Astrocyte (in vitro differentiated cells and primary cell): ENCODE results near the gene SREBF1. TPM values are rescaled to one million over a fixed set of nuclear protein-coding genes. Genes with fewer than 3 reads are reported as not detected.

ENCODE experiments used
- DNase-seq: peaks from one replicate; pipeline ENCODE4 v3.0.0-alpha.2; 2010; ENCODE audit warnings: low read depth
- FAIRE-seq: peaks from 2 replicates; lab custom pipeline; 2011; peaks lifted over from hg19 to GRCh38; lab: Jason Lieb, UNC
- H2AFZ ChIP-seq: 2 replicates; pipeline ENCODE4 v1.6.0; 2012; ENCODE audit warnings: low read depth, low read length, inconsistent platforms
- H3K27ac ChIP-seq: 2 replicates; pipeline ENCODE4 v1.5.1; 2011; ENCODE audit warnings: low read depth, low read length, inconsistent platforms
- H3K27me3 ChIP-seq: 2 replicates; pipeline ENCODE4 v1.6.0; 2011; ENCODE audit warnings: low read length, inconsistent platforms; ENCODE audit not compliant: insufficient read depth
- H3K36me3 ChIP-seq: 2 replicates; pipeline ENCODE4 v1.5.1; 2011; ENCODE audit warnings: low read length, inconsistent platforms; ENCODE audit not compliant: insufficient read depth
- H3K4me1 ChIP-seq: 2 replicates; pipeline ENCODE4 v1.5.1; 2011; ENCODE audit warnings: low read length, inconsistent platforms; ENCODE audit not compliant: insufficient read depth
- H3K4me2 ChIP-seq: 2 replicates; pipeline ENCODE4 v1.6.0; 2012; ENCODE audit warnings: low read length, inconsistent platforms
- H3K4me3 ChIP-seq: 2 replicates; pipeline ENCODE4 v1.5.1; 2011; ENCODE audit warnings: low read depth, mild to moderate bottlenecking, low read length, inconsistent platforms; ENCODE audit not compliant: insufficient read depth
- H3K79me2 ChIP-seq: 2 replicates; pipeline ENCODE4 v1.6.0; 2012; ENCODE audit warnings: mild to moderate bottlenecking, low read length, inconsistent platforms; ENCODE audit not compliant: insufficient read depth
- H3K9ac ChIP-seq: 2 replicates; pipeline ENCODE4 v1.6.0; 2012; ENCODE audit warnings: mild to moderate bottlenecking, low read length, inconsistent platforms
- H3K9me3 ChIP-seq: 2 replicates; pipeline ENCODE4 v1.5.1; 2012; ENCODE audit warnings: low read depth, mild to moderate bottlenecking, low read length, inconsistent platforms; ENCODE audit not compliant: insufficient read depth
- H4K20me1 ChIP-seq: 2 replicates; pipeline ENCODE4 v1.6.0; 2012; ENCODE audit warnings: low read length, inconsistent platforms; ENCODE audit not compliant: insufficient read depth
- H3K27ac Mint-ChIP-seq: one replicate; pipeline ENCODE4 v1.8.0; 2021; ENCODE audit warnings: mild to moderate bottlenecking, mixed read lengths; ENCODE audit not compliant: unreplicated experiment
- H3K27me3 Mint-ChIP-seq: one replicate; pipeline ENCODE4 v1.8.0; 2021; ENCODE audit warnings: low read depth, mixed read lengths; ENCODE audit not compliant: unreplicated experiment
- H3K36me3 Mint-ChIP-seq: one replicate; pipeline ENCODE4 v1.8.0; 2021; ENCODE audit warnings: low read depth, mixed read lengths; ENCODE audit not compliant: unreplicated experiment
- H3K4me1 Mint-ChIP-seq: one replicate; pipeline ENCODE4 v1.8.0; 2021; ENCODE audit warnings: low read depth, mixed read lengths; ENCODE audit not compliant: unreplicated experiment
- H3K4me3 Mint-ChIP-seq: one replicate; pipeline ENCODE4 v1.8.0; 2021; ENCODE audit warnings: mild to moderate bottlenecking, moderate library complexity, mixed read lengths; ENCODE audit not compliant: unreplicated experiment
- H3K9me3 Mint-ChIP-seq: one replicate; pipeline ENCODE4 v1.8.0; 2021; ENCODE audit warnings: mild to moderate bottlenecking, mixed read lengths; ENCODE audit not compliant: unreplicated experiment
- EZH2 ChIP-seq: IDR thresholded peaks from 2 replicates; pipeline ENCODE4 v1.6.1; 2012; ENCODE audit warnings: mild to moderate bottlenecking, low read length, inconsistent platforms; ENCODE audit not compliant: insufficient read depth
- total RNA-seq: library from RNA; stranded (reverse); gene quantifications from 2 replicates; pipeline ENCODE4 v1.2.1, GENCODE V29; 2021
- TF ChIP-seq, protein P1 (sequence below): IDR thresholded peaks from 2 replicates; pipeline ENCODE4 v1.5.1; 2011; ENCODE audit warnings: low read depth, mild to moderate bottlenecking, inconsistent platforms, low read length, moderate library complexity; ENCODE audit not compliant: insufficient read depth

SREBF1 gene
- total RNA-seq, 1 donor from 2014 or later: 65.6 TPM

DNA sequence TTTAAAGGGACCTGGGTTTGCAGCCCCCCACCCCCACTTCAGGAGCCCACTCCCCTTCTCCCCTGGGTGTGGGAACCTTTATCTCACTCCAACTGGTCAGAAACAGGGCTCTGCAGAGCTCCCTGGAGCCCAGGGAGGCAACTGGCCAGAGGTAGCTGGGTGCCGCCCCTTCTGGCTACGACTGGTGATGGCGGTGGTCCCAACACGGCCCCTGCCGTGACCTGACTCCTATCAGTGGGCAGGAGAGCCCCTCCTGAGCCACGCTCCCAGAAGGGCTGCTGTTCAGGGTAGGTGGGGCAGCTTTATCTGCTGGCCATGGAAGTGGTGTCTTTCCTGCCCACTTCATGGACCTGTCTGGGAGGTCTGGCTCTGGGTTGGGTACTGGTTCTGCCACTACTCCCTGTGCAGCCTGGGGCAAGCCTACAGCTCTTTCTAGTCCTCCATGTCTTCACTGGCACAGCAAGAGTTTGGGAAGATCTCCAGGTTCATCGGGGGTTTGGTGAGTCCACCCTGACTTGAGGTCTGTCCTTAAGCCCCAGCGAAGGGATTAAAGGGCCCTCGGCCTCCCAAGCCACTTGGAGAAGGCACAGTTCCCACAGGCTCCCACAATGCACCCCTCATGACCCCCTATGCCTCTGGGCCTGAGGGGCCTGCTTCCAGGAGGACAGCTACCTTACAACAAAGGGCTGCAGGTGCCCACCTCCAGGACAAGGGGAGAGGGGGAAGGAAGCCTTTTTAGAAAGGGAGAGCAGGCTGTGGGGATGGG lies 5.5 kb upstream of the SREBF1 start:
- Histone ChIP-seq H3K27ac (no peak overlapping the region), H3K27me3 (no peaks in the 10 kb centered on the region), H3K4me2 (no peak overlapping the region), H3K36me3 (no peaks in the 10 kb centered on the region), H3K9me3 (no peaks in the 10 kb centered on the region), H2AFZ (no peak overlapping the region), H4K20me1 (no peaks in the 10 kb centered on the region), H3K9ac (no peak overlapping the region), H3K4me1 (peaks cover 31% of the 10 kb centered on the region), H3K4me3 (no peak overlapping the region), H3K79me2 (no peaks in the 10 kb centered on the region)
- TF ChIP-seq, protein P1, sequence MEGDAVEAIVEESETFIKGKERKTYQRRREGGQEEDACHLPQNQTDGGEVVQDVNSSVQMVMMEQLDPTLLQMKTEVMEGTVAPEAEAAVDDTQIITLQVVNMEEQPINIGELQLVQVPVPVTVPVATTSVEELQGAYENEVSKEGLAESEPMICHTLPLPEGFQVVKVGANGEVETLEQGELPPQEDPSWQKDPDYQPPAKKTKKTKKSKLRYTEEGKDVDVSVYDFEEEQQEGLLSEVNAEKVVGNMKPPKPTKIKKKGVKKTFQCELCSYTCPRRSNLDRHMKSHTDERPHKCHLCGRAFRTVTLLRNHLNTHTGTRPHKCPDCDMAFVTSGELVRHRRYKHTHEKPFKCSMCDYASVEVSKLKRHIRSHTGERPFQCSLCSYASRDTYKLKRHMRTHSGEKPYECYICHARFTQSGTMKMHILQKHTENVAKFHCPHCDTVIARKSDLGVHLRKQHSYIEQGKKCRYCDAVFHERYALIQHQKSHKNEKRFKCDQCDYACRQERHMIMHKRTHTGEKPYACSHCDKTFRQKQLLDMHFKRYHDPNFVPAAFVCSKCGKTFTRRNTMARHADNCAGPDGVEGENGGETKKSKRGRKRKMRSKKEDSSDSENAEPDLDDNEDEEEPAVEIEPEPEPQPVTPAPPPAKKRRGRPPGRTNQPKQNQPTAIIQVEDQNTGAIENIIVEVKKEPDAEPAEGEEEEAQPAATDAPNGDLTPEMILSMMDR: no peak
- TF ChIP-seq EZH2: no peak
- H3K4me1 Mint-ChIP-seq: peaks cover 24% of the 10 kb centered on the region
- no peak overlapping the region for H3K27ac Mint-ChIP-seq
- H3K36me3 Mint-ChIP-seq: peaks cover 2% of the 10 kb centered on the region
- no peaks in the 10 kb centered on the region for H3K27me3 Mint-ChIP-seq
- H3K4me3 Mint-ChIP-seq: no peak overlapping the region
- no peak for FAIRE-seq
- DNase-seq: no peak
- H3K9me3 Mint-ChIP-seq: no peaks in the 10 kb centered on the region

DNA sequence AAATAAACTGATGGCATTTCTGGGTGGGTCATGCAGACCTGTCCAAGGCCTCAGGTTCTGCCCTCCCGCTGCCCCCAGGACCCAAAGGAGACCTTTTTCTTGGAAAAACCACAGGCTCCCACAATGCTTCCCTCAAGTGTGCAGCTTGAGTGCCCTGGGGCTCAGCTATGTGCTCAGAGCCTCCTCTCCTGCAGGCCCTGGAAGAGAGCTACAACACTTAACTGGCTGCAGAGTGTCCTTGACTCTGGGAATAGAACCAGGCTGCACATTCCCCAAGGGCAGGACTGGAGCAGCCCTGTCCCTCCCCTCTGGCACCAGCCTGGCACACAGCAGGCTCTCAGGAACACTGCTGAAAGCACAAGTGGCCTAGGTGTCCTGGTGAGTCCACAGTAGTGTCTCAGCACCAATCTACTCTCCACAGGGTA lies 4.8 kb upstream of the SREBF1 start:
- no peak overlapping the region for H3K9ac ChIP-seq
- FAIRE-seq (no peak), DNase-seq (no peak)
- Mint-ChIP-seq H3K27ac (no peak overlapping the region), H3K4me3 (no peak overlapping the region), H3K36me3 (peaks cover 2% of the 10 kb centered on the region), H3K9me3 (no peaks in the 10 kb centered on the region), H3K27me3 (no peaks in the 10 kb centered on the region), H3K4me1 (peaks cover 26% of the 10 kb centered on the region)
- H3K27ac ChIP-seq: no peak overlapping the region
- H3K4me3 ChIP-seq: no peak overlapping the region
- TF ChIP-seq, protein P1: no peak
- no peak for TF ChIP-seq EZH2
- H3K4me2 ChIP-seq: no peak overlapping the region
- H3K36me3 ChIP-seq: no peaks in the 10 kb centered on the region
- no peaks in the 10 kb centered on the region for H3K9me3 ChIP-seq
- H3K27me3 ChIP-seq: no peaks in the 10 kb centered on the region
- no peak overlapping the region for H2AFZ ChIP-seq
- H3K4me1 ChIP-seq: peaks cover 35% of the 10 kb centered on the region
- peaks cover 2% of the 10 kb centered on the region for H3K79me2 ChIP-seq
- no peaks in the 10 kb centered on the region for H4K20me1 ChIP-seq
